Erythroblast (primary cell): Measurements from ENCODE around the gene PRKCE.

Experiments
- DNase-seq, 2 experiments: peaks; one replicate each; lab custom pipeline; 2025; lab: John Stamatoyannopoulos, UW
- GATA1 ChIP-seq: IDR thresholded peaks from 2 replicates; pipeline ENCODE4 v1.6.1; 2011; ENCODE audit warnings: low read depth, mild to moderate bottlenecking, control low read depth, low read length, moderate library complexity
- POLR2A ChIP-seq: IDR thresholded peaks from 2 replicates; pipeline ENCODE4 v1.6.1; 2011; ENCODE audit warnings: mild to moderate bottlenecking, low read length

PRKCE gene

GRCh38 chr2:45818591-45818990 lies 167.1 kb downstream of the PRKCE start:
- DNase-seq: no peak
- TF ChIP-seq POLR2A: no peak
- no peak for TF ChIP-seq GATA1

- DNase-seq: no peak
- no peak for TF ChIP-seq POLR2A
- no peak for TF ChIP-seq GATA1
These were observed 168.6 kb downstream of the PRKCE start for GRCh38 chr2:45820048-45820447.

- no peak for TF ChIP-seq GATA1
- TF ChIP-seq POLR2A: no peak
- DNase-seq: no peak
These were observed 170.2 kb downstream of the PRKCE start for GRCh38 chr2:45821558-45822271.

DNA sequence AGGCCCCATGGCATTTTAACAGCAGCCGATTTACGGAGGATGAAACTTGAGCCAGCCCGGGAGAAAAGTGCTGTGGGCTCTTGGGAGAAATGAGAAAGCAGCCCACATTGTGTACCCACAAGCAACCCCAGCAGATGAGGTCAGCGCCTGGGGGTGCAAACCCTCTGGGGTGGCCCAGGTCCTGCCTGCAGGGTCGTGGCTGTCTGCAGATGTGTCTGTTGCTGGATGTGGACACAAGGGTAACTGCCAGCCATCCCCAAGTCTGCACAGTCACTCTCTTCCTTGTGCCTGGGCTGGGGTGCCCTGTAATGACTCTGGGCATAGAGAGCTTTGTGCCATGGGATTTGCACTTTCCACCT lies 170.8 kb downstream of the PRKCE start:
- TF ChIP-seq GATA1 (no peak), POLR2A (no peak)
- DNase-seq: no peak

GRCh38 chr2:45823723-45824206 lies 172.3 kb downstream of the PRKCE start:
- TF ChIP-seq POLR2A (no peak), GATA1 (no peak)

DNA sequence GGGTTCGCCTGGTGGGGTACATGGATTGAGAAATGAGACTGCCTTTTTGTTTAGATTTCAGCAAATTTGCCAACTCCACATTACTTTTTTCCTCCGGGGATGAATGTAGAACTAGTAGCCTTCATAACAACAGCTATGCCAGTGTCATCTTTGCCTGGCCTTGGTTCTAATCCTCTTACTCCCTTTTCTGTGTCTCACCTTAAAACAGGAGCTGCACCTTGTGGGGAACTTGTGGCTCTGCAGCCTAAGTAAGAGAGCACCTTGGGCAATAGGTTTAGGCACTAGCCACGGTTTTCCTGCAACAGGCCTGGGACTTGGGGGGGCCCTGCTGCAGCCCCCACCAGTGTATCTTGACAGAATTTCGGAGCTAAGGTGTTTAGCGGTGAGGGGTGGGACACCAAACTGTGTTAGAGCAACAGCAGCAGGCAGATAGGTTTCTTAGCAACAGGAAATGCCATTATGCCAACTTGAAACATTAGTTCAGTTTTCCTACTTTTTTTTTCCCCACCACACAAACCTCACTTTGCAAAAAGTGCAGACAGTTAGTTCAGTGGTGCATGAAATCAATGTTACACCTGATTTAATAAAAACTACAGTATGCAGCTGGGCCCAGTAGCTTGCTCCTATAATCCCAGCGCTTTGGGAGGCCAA lies 173.7 kb downstream of the PRKCE start:
- TF ChIP-seq GATA1 (no peak), POLR2A (no peak)
- DNase-seq: no peak

More at GRCh38 chr2:45823723-45824206, 172.3 kb downstream of the PRKCE start:
- DNase-seq: no peak

DNA sequence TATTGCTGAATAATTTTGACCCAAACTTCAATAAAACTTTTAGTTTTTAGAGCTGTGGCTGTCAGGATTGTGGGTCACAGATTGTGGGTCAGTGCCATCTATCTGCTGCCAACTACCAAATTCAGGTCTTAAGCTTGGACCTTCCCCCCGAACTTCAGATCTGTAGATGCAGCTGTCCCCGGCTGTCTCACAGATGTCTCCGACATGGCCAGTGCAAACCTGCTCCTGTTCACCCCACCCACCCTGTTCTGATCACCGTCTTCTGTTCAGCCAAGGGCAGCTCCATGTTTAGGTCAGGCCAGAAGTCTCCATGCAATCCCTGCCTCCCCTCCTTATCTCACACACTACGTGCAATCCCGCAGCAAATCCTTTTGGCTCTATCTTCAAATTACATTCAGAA lies 175.0 kb downstream of the PRKCE start:
- TF ChIP-seq GATA1: no peak
- TF ChIP-seq POLR2A: no peak
- no peak for DNase-seq

DNA sequence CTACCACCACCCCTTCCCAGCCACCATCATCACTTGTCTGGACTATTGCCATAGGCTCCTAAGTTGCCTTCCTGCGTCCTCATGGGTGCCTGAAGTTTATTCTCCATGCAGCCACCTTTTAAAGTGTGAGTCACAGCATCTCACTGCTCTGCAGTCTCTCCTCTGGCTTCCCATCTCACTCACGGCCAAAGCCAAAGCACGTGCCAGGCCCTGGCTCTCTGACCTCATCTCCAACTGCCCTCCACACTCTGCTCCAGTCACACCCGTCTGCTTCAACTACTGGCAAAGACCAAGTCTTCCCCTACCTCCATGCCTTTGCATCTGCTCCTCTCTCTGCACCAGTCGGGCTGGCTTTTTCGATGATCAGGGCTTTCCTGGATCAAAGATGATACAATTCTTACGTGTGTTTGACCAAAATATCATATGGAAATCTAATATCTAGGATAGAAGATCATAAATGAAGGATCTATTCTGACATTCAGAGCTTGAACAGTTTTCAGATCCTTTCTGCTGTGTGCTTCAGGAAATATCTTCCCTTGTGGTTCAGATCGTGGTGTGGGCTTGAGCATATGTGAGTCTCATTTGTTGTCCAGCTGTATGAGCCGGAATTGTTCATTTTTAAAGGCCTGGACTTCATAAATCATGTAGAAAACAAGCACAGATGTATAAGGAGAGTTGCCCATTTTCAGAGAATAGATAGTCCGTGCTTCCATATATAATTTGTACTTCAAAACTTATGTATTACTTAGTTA lies 175.6 kb downstream of the PRKCE start:
- no peak for DNase-seq
- TF ChIP-seq POLR2A: no peak
- TF ChIP-seq GATA1: no peak

- DNase-seq: no peak
These were observed 178.8 kb downstream of the PRKCE start for GRCh38 chr2:45830322-45830721.

DNA sequence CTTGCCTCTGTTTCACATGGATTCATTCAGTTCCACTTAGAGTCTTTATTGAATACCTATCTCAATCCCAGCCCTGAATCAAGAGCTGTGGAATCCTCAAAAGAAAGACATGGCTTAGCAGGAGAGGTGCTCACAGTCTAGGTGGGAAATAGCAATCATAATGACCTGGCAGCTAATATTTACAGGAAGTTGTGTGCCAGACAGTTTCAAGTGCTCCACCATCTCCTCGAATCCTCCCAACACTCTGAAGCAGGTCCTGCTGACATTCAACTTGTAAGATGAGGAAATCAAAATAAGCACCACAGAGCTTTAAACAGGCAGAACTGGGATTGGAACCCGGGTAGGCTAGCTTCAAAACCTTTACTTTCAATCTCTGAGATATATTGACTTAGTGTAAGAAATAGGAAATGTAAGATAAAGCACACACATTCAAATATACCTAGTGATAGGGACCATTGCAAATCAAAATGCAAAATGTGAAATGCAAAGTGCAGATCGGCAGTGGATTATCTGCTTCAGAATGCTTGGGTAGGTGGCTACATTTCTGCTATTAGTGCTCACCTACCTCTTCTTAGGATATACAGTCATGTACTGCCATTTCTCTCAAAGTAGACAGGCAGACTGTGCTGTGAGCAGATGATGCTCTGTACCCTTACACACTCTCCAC lies 182.0 kb downstream of the PRKCE start:
- no peak for DNase-seq
- no peak for TF ChIP-seq POLR2A

More at GRCh38 chr2:45830322-45830721, 178.8 kb downstream of the PRKCE start:
- no peak for TF ChIP-seq POLR2A
- TF ChIP-seq GATA1: no peak

GRCh38 chr2:45833968-45834344 lies 182.5 kb downstream of the PRKCE start:
- TF ChIP-seq POLR2A (no peak), GATA1 (no peak)
- DNase-seq: no peak

DNA sequence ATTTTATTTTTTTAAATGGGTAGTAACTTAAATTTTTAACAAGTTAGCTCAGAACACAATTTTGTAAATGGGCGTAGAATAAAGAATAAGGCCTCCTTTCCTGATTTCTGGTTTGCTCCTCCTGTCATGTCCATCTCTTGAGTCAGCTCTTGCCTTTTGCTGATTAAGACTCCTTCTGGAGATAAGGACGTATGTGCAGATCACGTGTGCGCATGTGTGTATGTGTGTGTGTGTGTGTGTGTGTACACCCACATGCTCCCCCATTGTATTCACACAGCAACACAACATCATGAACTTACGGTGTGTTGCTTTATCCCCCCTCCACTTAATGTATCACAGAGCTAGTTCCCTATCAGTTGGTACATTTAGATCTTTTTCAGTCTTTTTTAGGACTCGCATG lies 182.9 kb downstream of the PRKCE start:
- peak; percentile 4 to 5 for DNase-seq
- TF ChIP-seq GATA1 (no peak), POLR2A (no peak)

- no peak for DNase-seq
- TF ChIP-seq GATA1 (no peak), POLR2A (no peak)
These were observed 183.4 kb downstream of the PRKCE start for GRCh38 chr2:45834858-45835257.
